GM19023 (cell line): ENCODE measurements around the gene G6PC2.
"Not testable (repeated sequence)": the region's sequence is repeated elsewhere in the genome, so short reads cannot be mapped to it uniquely, and the experiment has no call there.

Experiments
- ATAC-seq: cut with Tn5 transposase; IDR thresholded peaks from one replicate; pipeline ENCODE4 v1.9.1; 2021; ENCODE audit warnings: mild to moderate bottlenecking, moderate library complexity; ENCODE audit not compliant: unreplicated experiment

The G6PC2 gene

DNA sequence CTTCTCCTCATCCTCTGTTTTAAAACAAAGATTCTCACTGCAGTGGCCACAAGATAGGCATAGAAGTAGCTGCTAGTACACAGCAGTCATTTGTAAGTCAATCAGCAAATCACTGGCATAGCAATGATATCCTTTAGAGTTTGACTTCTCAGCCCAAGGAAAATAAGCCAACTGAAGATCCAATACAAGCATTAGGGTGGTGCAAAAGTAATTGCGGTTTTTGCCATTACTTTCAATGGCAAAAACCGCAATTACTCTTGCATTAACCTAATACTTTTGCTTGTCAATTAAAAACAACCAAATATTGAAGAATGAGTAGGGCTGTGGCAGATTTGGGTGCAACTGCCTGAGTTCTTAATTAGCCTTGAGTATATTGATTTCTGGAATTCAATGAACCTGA is 2.8 kb downstream of the G6PC2 start:
- ATAC-seq: no peak

DNA sequence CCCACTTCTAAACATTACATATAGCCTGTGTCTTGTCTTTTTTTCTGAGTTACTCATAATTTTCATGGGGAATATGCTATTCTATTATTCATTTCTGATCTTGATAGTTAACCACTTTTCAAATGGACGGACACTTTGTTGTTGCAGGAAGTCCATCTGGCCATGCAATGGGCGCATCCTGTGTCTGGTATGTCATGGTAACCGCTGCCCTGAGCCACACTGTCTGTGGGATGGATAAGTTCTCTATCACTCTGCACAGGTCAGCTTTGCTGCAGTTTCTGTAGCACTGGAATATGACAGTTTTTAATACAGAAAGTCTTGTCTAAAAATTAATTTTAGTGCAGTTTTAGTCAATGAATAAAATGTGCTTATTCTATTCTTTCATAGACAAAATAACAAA is 3.3 kb downstream of the G6PC2 start:
- ATAC-seq: no peak

DNA sequence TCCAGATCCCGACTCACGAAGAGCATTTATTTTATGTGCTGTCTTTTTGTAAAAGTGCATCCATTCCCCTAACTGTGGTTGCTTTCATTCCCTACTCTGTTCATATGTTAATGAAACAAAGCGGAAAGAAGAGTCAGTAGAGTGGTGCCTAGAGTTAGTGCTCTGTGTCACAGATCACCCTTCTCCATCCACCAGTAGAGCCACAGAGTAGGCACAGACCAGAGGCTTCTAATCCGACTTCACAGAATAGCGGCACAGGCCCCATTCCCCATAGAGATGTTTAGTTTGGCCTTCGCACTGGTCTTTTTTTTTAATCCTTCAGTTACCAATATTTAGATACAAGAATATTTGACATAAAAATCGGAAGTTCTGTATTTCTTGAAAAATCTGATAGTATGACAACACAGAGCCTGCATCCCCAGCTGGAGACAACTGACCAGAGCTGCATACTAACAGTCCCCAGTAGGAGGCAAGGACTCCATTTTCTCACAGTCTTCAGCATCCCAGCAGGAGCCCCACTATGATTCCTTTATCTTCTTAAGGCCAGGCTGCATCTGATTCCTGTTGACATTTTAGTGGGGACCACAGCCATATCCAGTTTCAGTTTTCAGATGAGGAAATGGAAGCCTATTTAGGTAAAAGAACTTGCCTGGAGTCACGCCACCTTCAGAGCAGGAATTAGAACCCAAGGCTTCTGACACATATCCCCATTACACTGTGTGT is 7.0 kb downstream of the G6PC2 start:
- no peak for ATAC-seq

DNA sequence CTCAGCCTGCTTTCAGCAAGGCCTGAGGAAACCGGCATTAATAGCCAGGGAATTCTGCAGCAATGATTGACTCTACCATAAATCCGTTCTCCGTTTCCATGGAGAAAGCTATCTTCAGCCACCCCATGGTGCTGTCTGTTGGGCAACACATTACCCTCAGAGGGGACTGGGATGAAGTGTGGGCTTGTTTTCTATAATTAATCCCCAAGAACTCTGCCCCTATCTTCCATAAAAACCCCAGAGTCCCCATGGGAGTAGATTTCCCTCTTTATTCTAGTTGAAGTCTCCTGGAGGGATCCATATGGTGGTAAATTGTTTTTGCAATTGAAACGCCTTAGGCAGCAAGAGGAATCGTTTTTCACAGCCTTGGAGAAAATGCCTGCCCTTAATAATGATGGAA is 9.2 kb downstream of the G6PC2 start:
- no peak for ATAC-seq

DNA sequence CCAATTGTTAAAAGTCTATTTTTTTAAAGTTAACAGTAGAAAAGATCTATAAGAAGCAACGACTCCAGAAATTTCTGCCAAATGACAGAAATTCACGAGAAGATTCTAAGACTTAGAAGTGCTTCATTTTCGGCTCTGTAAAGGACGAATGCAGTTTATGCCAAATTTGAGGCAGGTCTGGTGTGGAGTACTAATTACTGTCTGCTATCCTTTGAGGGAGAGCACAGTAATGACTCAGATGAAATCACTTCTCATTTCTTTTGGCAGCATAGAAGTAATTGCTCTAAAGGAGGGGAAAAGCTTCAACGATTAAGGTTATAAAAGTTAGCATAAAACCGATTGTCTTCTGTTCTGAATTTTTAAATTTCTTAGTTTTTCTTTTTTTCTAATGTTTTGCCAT is 11.4 kb downstream of the G6PC2 start:
- ATAC-seq: no peak

DNA sequence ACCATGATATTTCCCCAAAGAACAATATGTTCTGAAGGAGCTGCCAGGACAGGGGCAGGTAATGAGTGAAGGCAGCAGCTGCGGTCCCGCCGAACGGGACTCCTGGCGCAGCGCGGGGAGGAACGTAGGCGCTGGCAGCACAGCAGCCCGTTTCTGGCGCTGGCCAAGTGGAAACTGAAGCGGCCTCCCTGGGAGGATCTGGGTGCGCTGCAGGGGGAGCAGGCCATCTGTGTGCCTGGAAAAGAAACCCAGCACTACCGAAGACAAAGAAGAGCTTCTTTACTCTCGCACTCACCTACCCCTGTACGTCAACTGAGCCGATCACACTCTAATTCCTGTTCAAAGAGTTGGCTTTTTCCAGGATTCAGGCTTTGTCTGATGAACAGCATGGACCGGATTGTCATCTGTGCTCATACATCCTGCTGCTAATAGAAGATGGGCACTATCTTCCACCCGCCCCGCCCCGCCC is 11.8 kb downstream of the G6PC2 start:
- ATAC-seq: no peak

DNA sequence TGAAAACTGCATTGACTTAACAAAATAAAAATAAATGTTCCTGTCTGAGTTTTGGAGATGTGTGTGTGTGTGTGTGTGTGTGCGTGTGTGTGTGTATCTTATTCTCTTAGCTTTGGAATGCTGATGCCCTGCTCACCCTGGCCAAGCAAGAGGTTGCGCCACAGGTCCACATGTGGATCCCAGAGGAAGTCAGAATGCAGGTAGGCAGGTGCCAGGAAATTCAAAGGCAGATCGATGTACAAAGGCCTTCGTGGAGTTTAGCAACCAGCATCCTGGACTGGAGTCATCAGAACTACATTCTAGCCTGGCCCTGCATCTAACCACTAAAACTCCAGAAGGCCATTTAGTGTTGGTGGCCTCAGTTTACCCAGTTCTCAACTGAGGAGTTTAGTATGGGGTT is 12.4 kb downstream of the G6PC2 start:
- ATAC-seq: no peak

DNA sequence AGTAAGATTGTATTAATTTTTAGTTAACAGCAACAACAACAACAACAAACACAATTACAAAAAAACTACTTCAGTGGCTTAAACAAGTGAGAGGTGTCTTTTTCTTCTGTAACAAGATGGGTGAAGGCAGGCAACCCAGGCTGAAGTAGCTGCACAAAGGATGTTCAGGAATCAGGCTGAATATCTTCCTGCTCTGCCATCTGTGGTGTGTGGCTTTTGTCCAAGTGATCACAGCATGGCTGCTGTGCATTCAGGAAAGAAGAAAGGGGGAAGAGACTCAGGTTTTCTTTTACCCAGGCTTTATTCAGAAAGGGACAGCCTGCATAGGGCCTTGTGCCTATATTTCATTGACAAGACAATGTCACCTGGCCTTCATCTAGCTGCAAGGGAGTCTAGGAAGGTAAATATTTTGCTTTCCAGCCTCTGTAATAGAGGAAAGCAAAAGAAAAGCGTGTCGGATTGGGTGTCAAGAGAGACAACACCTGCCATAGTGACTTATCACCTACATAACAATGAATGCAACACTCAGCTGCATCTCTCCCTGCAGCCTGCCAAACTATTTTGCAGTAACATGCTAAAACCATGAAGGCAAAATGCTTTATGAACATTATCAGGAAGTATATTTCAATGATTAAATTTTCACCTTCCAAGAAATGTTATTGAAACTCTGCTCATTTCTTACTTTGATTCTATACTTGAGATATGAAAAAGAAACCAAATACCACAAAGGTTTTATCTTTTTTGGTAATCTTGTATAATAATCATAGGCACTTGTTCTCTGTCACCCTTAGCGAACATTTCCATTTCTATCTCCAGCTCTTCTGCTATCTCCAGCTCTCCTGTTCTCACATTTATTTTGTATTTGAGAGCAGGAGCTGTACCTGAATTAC is 14.6 kb downstream of the G6PC2 start:
- ATAC-seq: no peak

DNA sequence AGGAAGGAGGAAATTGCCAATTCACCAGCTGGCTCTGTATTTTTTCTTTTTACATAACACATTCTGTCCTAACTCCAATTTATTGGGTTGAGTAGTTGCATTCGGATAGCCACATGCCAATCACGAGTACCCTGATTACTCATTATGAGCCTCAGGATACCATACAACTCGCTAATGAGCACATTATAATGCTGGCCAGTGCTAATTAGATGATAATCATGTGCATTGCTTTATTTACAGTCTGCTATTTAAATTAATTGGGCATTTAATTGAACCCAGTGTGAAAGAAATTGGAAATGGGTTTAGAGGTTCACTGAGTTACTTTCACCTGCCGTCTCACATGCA is 15.2 kb downstream of the G6PC2 start:
- ATAC-seq: no peak

DNA sequence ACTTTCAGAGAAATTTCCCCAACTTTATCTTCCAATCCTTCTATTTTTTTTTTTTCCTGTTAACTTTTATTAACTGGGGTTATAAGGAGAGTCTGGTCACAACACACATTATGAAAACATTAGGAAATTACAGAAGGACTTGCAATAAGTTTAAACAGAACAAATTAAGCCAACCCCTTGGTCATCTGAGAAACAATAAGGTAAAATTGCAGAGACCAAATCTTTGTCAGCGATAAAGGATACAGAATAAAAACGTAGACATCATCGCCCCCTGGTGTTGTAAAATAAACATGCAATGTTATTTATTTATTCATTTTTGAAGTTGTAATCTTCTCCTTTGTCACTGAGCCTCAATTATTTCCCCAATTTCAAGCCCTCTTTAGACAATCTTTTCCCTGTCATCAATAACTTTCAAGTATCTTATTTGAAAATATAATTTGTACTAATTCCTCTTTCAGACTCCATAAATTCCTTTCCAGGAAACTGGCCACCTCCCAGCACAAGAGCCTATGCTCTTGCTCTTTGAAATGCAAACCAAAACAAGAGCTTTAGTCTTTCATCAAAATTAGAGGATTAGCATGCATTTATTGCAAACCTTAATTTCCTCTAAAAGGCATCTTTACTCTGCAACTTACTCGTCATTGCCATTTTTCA is 19.5 kb downstream of the G6PC2 start:
- ATAC-seq: no peak

DNA sequence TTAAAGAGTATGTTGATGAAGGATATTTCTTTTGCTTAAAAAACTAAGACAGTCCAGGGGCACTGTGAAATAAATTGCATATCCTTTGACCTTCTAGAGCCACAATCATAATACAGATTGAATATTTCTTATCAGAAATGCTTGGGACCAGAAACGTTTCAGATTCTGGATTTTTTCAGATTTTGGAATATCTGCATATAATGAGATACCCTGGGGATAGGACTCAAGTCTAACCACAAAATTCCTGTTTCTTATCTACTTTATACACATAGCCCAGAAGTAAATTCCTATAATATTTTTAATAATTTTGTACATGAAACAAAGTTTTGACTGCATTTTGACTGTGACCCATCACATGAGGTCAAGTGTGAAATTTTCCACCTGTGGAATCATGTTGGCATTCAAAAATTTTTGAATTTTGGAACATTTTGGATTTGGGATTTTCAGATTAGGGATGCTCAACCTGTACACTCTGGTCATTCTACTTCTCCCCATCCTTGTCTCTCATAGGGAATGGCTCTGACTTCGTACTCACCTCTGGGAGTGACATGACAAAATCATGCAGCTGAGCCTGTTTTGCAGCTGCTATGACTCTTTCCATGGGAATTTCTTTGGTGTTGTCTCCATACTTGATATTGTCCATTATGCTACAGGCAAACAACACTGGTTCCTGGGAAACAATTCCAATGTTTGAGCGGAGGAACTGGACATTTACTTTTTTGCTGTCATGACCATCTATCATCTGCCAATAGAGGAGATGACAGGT is 25.7 kb downstream of the G6PC2 start:
- no peak for ATAC-seq

DNA sequence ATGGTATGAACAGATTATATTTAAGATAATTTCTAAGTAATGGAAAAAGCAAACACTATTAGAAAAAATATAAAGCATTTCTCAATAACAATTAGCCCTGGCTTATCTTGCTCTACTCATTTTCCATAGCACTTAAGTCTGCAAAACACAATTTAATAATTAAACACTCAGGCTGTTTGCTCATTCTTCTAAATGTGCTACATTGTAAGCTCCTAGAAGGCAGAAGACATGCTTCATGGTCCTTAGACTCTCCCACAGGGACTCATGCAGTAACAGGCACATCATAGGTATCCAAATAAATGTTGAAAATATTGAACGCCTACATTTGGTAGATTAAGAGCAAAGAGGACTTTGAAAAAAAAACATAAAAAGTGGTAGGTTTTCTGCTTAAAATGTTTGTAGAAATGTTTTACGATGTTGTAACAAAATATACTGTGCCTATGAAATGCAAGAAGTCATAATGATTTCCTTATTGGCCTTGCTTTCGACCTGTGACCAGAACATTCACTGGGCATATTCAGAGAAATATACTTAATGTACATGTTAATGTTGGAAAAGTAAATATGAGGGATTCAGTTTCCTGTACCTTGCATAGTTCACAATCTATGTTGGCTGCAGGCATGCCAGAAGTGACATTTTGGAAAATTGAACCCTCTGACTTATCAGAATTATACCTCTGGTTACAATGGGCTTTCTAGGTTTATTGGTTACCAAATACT is 27.2 kb downstream of the G6PC2 start:
- no peak for ATAC-seq

DNA sequence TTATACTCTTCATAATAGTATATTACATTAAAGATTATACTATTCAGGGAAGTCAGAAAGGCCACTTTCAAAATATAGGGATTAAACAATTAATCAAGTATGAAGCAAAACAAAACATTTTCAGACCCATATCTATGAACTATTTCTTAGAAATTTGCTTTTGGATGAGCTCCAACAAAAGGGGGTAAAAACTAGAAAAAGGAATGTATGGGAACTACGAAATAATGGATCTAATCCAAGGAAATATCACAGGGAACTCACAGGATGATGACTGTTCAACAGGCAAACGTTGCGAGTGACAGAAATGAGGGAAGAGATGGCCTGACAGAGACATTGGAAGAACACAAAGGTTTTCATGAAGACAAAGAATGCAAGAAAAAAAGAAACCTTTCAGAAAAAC is 27.9 kb downstream of the G6PC2 start:
- no peak for ATAC-seq

DNA sequence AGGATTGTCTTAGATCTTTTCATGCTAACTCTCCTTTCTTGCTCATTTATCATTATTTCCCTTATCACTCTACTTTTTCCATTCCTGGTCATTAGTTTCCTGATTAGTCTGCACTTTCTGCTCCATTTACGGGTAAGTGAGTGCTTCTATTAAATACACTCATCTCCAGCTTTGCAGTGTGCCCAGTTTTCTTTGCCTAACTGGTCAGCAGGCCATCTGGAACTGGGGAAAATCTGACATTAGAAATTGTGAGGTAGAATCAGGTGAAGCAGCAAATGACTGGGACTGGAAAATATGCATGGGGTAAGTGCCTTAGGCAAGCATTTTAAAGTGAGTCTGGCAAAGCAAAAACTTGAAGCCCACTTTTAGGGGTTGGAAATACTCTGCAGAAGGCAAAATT is 29.2 kb downstream of the G6PC2 start:
- no peak for ATAC-seq

DNA sequence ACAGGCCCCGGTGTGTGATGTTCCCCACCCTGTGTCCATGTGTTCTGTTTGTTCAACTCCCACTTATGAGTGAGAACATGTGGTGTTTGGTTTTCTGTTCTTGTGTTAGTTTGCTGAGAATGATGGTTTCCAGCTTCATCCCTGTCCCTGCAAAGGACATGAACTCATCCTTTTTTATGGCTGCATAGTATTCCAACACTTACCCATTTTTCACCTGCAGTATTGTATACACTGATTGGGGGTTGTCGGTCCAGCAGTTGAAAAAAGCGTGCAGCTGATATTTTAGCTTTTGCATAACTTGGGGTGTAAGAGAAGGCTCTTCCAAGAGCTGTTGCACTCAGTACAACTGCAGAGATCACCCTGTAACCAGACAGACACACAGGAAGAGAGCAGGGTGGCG is 31.1 kb downstream of the G6PC2 start:
- ATAC-seq: not testable (repeated sequence)

DNA sequence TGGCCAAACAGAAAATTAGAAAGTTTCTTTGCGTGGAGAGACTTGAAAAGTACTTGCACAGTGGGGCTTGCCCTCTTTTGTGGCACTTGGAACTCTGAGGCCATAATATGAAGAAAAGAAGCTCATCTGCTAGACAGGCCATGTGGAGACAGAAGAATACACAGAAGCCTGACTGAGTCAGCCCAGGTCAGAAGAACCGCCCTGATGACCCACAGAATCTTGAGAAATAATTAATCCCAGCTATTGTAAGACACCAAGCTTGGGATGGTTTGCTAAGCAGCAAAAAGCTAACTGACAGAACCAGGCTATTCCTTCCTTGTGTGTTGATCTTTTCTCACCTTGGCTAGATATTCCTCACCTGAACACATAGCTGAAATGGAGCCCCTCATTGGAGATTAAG is 33.7 kb downstream of the G6PC2 start:
- no peak for ATAC-seq

DNA sequence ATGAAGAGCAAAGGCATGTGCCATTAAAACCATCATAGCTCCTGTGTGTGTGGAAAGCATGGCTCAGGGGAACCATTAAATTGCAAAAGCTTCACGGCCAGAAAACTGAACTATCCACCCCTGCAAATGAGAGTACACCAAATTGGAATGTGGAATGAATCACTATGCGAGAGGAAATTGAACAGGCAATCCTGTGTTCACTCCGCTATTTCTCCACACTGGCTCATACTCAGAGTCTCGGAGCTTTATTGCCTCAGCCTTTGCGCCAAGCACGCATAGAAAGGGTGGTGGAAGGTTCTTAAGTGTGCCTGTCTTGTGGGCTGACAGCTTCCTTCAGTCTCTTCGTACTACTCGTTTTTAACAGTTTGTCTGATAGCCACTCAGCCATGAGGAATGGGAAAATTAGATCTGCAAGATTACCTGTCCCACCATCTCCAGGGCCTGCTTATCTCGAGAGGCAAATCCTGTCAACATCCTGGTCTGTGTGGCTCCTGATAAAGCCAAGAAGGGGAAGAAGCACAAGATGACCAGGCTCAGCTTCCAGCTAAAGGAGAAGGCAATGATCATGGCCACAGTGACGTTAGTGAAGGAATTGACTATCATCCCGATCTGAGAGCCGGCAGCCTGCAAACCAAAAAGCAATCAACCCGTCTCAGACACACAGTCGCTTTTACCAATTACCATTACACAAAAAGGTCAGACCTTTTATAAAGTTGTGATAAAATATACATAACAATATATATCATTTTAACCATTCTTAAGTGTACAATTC is 34.9 kb downstream of the G6PC2 start:
- no peak for ATAC-seq

DNA sequence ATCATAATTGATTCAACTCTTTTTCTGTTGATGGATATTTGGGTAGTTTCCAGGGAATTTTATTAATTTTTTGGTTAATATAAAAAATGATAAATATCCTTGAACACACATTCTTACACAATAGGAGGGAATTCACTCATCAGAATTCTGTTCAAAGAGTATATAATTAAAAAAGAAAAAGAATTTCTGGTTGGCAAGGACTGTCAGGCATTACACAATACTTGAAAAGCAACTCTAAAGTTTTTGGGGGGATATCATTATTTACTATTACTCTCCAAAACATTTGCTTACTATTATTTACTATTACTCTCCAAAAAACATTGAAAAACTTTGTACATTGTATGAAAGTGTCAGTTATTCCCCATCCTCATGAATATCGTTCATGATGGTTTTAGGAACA is 38.0 kb downstream of the G6PC2 start:
- ATAC-seq: no peak

DNA sequence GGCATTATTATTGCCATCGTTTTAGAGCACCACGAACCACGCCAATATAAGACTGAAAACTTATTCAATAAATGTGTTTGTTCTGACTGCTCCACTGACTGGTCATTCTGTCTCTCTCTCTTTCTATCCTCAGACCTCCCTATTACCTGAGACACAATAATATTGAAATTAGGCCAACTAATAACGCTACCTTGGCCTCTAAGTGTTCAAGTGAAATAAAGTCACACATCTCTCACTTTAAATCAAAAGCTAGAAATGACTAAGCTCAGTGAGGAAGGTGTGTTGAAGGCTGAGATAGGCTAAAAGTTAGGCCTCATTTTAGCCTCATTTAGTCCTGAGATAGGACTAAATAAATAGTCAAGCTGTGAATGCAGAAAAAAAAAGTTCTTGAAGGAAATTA is 38.8 kb downstream of the G6PC2 start:
- ATAC-seq: no peak

DNA sequence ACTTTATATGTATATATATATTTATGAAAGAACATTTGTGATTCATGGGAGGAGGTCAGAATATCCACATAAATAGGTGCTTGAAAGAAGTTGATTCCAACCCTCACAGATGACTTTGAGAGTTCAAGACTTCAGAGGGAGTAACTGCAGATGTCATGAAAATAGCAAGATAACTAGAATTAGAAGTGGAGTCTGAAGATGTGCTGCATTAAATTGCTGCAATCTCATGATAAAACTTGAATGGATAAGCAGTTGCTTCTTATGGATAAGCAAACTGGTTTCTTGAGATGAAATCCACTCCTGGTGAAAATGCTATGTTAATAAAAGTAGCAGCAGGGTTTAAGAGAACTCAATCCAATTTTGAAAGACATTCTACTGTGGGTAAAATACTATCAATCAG is 40.2 kb downstream of the G6PC2 start:
- ATAC-seq: no peak
